Osteoblast (primary cell): ENCODE data around the gene MOG. TPM values are rescaled to one million over a fixed set of nuclear protein-coding genes. Genes with fewer than 3 reads are reported as not detected.

Experiments used
- DNase-seq: peaks from one replicate; pipeline ENCODE4 v3.0.0; 2011; ENCODE audit warnings: low spot score, mixed read lengths; ENCODE audit not compliant: insufficient read length; ENCODE audit errors: missing footprints
- H2AFZ ChIP-seq: 2 replicates; pipeline ENCODE4 v1.6.0; 2011; ENCODE audit warnings: mild to moderate bottlenecking, low read length
- H3K27ac ChIP-seq: 2 replicates; pipeline ENCODE4 v1.5.1; 2011; ENCODE audit warnings: mild to moderate bottlenecking, low read depth, low read length, moderate library complexity
- H3K27me3 ChIP-seq: 2 replicates; pipeline ENCODE4 v1.6.0; 2012; ENCODE audit warnings: mild to moderate bottlenecking, control low read depth, inconsistent platforms, low read length, moderate library complexity; ENCODE audit not compliant: insufficient read depth
- H3K36me3 ChIP-seq: 2 replicates; pipeline ENCODE4 v1.5.1; 2011; ENCODE audit warnings: mild to moderate bottlenecking, low read length, control low read depth, moderate library complexity; ENCODE audit not compliant: insufficient read depth
- H3K4me1 ChIP-seq: 2 replicates; pipeline ENCODE4 v1.5.1; 2011; ENCODE audit warnings: mild to moderate bottlenecking, low read length, control low read depth, moderate library complexity; ENCODE audit not compliant: insufficient read depth
- H3K4me2 ChIP-seq: 2 replicates; pipeline ENCODE4 v1.6.0; 2011; ENCODE audit warnings: mild to moderate bottlenecking, low read length; ENCODE audit not compliant: insufficient read depth
- H3K4me3 ChIP-seq: fragments of 200-600 bp; sonication (generic); 3 replicates; pipeline ENCODE4 v1.5.1; 2012; ENCODE audit warnings: mild to moderate bottlenecking, low read length, inconsistent platforms; ENCODE audit not compliant: insufficient read depth
- H3K79me2 ChIP-seq: 2 replicates; pipeline ENCODE4 v1.6.0; 2012; ENCODE audit warnings: mild to moderate bottlenecking, low read length, control low read depth, inconsistent platforms; ENCODE audit not compliant: insufficient read depth
- H3K9me3 ChIP-seq: 2 replicates; pipeline ENCODE4 v1.5.1; 2011; ENCODE audit warnings: low read depth, low read length, control low read depth
- H4K20me1 ChIP-seq: 2 replicates; pipeline ENCODE4 v1.6.0; 2012; ENCODE audit warnings: mild to moderate bottlenecking, low read length, control low read depth; ENCODE audit not compliant: insufficient read depth
- CTCF ChIP-seq: IDR thresholded peaks from 2 replicates; pipeline ENCODE4 v1.5.1; 2011; ENCODE audit warnings: mild to moderate bottlenecking, low read depth, low read length, moderate library complexity; ENCODE audit errors: extremely low read depth
- total RNA-seq: library from RNA; depleted of rRNA; stranded (reverse); fragments of >200 nt; gene quantifications from 2 replicates; pipeline ENCODE4 v1.2.3, GENCODE V29; 2012

The MOG gene
- total RNA-seq, 1 donor = not detected

GRCh38 chr6:29631860-29632731 is 24.8 kb upstream of the MOG start:
- Histone ChIP-seq H3K27ac (no peak overlapping the region), H3K36me3 (no peaks in the 10 kb centered on the region), H3K27me3 (no peaks in the 10 kb centered on the region), H4K20me1 (peaks cover 7% of the 10 kb centered on the region), H3K79me2 (peaks cover 3% of the 10 kb centered on the region), H3K9me3 (no peaks in the 10 kb centered on the region), H3K4me2 (peak overlapping the region; percentile 89), H3K4me1 (peaks cover 24% of the 10 kb centered on the region), H2AFZ (peak overlapping the region; percentile 68), H3K4me3 (peak overlapping the region; percentile 78)
- DNase-seq = peak; percentile 89
- TF ChIP-seq CTCF = no peak

DNA sequence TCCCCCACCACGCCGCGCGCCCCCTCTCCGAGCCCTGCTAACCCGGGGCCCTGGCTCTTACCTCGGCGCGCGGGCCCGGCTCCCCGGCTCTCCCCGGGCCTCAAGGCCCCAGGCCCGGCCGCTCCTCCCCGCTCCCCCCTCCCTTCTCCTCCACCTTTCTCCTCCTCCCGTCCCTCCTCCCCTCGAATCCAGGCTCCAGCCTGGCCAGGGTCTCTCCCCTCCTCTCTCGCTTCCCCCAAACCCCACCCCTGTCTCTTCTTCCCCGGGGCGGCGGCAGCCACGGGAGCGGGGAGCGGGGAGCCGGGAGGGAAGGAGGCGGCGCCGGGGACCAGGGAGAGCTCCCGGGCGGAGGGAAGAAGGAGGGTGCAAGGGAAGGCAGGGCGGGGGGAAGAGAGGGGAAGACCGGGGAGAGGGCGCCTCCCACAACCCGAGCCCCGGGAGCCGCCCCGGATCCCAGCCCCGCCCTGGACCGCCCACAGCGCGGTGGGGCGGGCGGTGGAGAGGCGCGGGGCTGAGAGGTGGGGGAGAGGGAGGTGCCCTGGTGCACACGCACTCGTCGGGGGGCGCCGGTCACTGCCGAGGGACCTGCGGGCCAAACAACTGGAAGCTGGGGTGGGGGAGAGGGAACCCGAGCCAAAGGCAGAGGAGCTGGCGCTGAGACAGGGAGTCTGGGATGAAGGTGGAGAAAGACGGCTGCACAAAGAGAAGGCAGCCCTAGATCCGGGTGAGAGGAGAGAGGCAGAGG is 23.9 kb upstream of the MOG start, which contains the start of gene GABBR1:
Gene GABBR1 (minus strand): TSS at position 395 of the 745 bp plus-strand sequence. CDS start 798 bp downstream, outside the sequence.
- peak; percentile 99 for DNase-seq
- Histone ChIP-seq H3K9me3 (no peaks in the 10 kb centered on the region), H3K4me3 (peak within 1 kb of the TSS; percentile 78), H3K27me3 (no peaks in the 10 kb centered on the region), H2AFZ (peak within 1 kb of the TSS; percentile 85), H3K79me2 (peaks cover 3% of the 10 kb centered on the region), H4K20me1 (peaks cover 7% of the 10 kb centered on the region), H3K36me3 (no peaks in the 10 kb centered on the region), H3K4me1 (peaks cover 24% of the 10 kb centered on the region), H3K4me2 (peak within 1 kb of the TSS; percentile 89), H3K27ac (no peak within 1 kb of the TSS)
- no peak for TF ChIP-seq CTCF

- peaks cover 7% of the 10 kb centered on the region for H4K20me1 ChIP-seq
- peak overlapping the region; percentile 89 for H3K4me2 ChIP-seq
- H3K9me3 ChIP-seq = no peaks in the 10 kb centered on the region
- peak overlapping the region; percentile 78 for H3K4me3 ChIP-seq
- peak overlapping the region; percentile 85 for H2AFZ ChIP-seq
- no peaks in the 10 kb centered on the region for H3K27me3 ChIP-seq
- H3K36me3 ChIP-seq = no peaks in the 10 kb centered on the region
- H3K27ac ChIP-seq = no peak overlapping the region
- peaks cover 3% of the 10 kb centered on the region for H3K79me2 ChIP-seq
- no peak for TF ChIP-seq CTCF
- H3K4me1 ChIP-seq = peaks cover 20% of the 10 kb centered on the region
- no peak for DNase-seq
These were observed 23.4 kb upstream of the MOG start for GRCh38 chr6:29633534-29633905.

DNA sequence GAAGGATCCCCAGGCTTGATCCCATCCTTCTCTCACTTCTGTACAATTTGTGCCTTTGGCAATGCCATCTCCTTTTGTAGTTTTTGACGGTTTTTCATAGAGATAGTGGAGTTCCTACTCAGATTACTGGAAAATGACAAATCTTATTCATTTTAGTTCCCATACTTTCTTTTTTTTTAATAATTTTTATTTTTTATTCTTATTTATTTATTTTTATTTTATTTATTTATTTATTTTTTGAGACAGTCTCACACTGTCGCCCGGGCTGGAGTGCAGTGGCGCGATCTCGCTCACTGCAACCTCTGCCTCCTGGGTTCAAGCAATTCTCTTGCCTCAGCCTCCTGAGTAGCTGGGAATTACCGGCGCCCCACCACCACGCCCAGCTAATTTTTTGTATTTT is 19.6 kb upstream of the MOG start:
- Histone ChIP-seq H3K4me3 (no peak overlapping the region), H2AFZ (no peak overlapping the region), H3K36me3 (no peaks in the 10 kb centered on the region), H3K27me3 (peaks cover 3% of the 10 kb centered on the region), H3K4me2 (no peak overlapping the region), H3K27ac (no peak overlapping the region), H3K79me2 (no peaks in the 10 kb centered on the region), H3K4me1 (no peaks in the 10 kb centered on the region), H3K9me3 (no peaks in the 10 kb centered on the region), H4K20me1 (no peaks in the 10 kb centered on the region)
- TF ChIP-seq CTCF = no peak
- DNase-seq = no peak
